Skeletal muscle satellite cell (primary cell): ENCODE measurements around the gene PARVA.
A peak's percentile ranks its signal among the peaks of the same experiment; 100 is the strongest.

Experiments
- H3K27me3 ChIP-seq: 2 replicates; pipeline ENCODE4 v1.7.0; 2013; ENCODE audit warnings: low read length; ENCODE audit not compliant: control insufficient read depth, insufficient read depth
- H3K36me3 ChIP-seq: 2 replicates; pipeline ENCODE4 v1.7.0; 2013; ENCODE audit warnings: mild to moderate bottlenecking, control low read depth, low read length; ENCODE audit not compliant: insufficient read depth
- H3K4me1 ChIP-seq: 2 replicates; pipeline ENCODE4 v1.7.0; 2013; ENCODE audit warnings: low read length; ENCODE audit not compliant: control insufficient read depth, insufficient read depth
- H3K4me2 ChIP-seq: 2 replicates; pipeline ENCODE4 v1.7.0; 2013; ENCODE audit warnings: mild to moderate bottlenecking, low read length
- H3K4me3 ChIP-seq: 2 replicates; pipeline ENCODE4 v1.7.0; 2013; ENCODE audit warnings: low read length
- H3K9ac ChIP-seq: 2 replicates; pipeline ENCODE4 v1.7.0; 2013; ENCODE audit warnings: mild to moderate bottlenecking, low read depth, low read length, moderate library complexity
- H3K9me3 ChIP-seq: replicated peaks from 2 replicates; pipeline ENCODE4 v1.7.0; 2013; ENCODE audit warnings: mild to moderate bottlenecking, control low read depth, low read length

PARVA gene

GRCh38 chr11:12439615-12440014 is 62.2 kb downstream of the PARVA start:
- no peaks in the 10 kb centered on the region for H3K27me3 ChIP-seq
- H3K4me2 ChIP-seq: no peak overlapping the region
- no peak overlapping the region for H3K4me3 ChIP-seq
- H3K9ac ChIP-seq: no peak overlapping the region
- no peaks in the 10 kb centered on the region for H3K9me3 ChIP-seq
- peaks cover 30% of the 10 kb centered on the region for H3K4me1 ChIP-seq
- peaks cover 3% of the 10 kb centered on the region for H3K36me3 ChIP-seq

GRCh38 chr11:12440565-12440964 is 63.2 kb downstream of the PARVA start:
- no peak overlapping the region for H3K4me2 ChIP-seq
- H3K4me1 ChIP-seq: peaks cover 21% of the 10 kb centered on the region
- peaks cover 3% of the 10 kb centered on the region for H3K36me3 ChIP-seq
- no peaks in the 10 kb centered on the region for H3K9me3 ChIP-seq
- H3K9ac ChIP-seq: no peak overlapping the region
- H3K4me3 ChIP-seq: no peak overlapping the region
- H3K27me3 ChIP-seq: no peaks in the 10 kb centered on the region

DNA sequence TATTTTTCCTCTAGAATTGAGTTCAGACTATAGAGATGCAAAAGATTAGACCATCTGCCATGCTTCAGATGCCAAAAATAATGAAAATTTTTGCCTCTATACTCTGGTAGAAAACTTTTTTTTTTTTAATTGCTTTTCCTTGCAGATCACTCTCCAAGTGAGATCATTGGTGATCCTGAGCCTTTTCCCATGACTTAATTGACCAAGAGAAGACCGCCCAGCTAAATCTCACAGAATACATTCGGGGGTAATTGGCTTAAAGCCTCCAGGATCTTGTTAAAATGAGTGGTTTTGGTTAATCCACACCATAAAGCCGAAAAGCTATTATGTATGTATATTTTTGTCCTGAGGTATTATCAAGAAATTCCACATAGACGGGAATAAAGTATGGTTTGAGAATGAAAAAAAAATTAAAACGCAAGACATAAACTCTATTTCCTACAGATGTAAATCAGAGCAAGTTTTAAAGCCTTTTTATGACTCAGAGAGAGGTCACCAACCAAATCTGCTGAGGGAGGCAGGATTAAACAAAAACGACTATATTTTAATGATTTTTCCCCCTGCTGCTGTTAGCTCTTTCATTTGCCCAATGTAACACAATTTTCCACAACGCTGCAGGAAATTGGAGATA is 64.0 kb downstream of the PARVA start:
- Histone ChIP-seq H3K4me1 (peaks cover 20% of the 10 kb centered on the region), H3K4me3 (no peak overlapping the region), H3K27me3 (no peaks in the 10 kb centered on the region), H3K9ac (no peak overlapping the region), H3K36me3 (peaks cover under 1% of the 10 kb centered on the region), H3K9me3 (no peaks in the 10 kb centered on the region), H3K4me2 (peak overlapping the region; percentile 44)

GRCh38 chr11:12444601-12445000 is 67.2 kb downstream of the PARVA start:
- no peak overlapping the region for H3K9ac ChIP-seq
- H3K9me3 ChIP-seq: no peaks in the 10 kb centered on the region
- H3K4me2 ChIP-seq: no peak overlapping the region
- no peak overlapping the region for H3K4me3 ChIP-seq
- H3K4me1 ChIP-seq: peaks cover 32% of the 10 kb centered on the region
- H3K27me3 ChIP-seq: no peaks in the 10 kb centered on the region
- no peaks in the 10 kb centered on the region for H3K36me3 ChIP-seq

DNA sequence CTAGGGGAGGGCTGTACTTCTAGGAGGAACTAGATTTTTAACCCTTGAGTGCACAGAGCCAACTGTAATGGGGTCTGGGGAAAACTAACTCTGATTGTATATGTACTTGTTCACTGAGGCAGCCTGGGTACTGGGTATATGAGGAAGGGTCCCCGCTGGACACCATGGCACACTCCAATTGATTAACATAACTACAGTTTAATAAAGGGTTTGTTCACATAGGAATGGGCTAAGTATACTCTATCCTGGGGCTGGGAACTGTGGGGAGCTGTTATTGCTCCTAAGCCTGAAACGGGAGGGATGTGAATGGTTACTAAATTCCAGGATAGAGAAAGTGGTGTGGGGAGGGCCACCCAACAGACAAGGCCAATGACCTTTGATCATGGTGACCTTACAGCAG is 67.6 kb downstream of the PARVA start:
- H3K27me3 ChIP-seq: no peaks in the 10 kb centered on the region
- H3K4me1 ChIP-seq: peaks cover 36% of the 10 kb centered on the region
- H3K4me2 ChIP-seq: no peak overlapping the region
- H3K4me3 ChIP-seq: no peak overlapping the region
- no peaks in the 10 kb centered on the region for H3K36me3 ChIP-seq
- H3K9ac ChIP-seq: no peak overlapping the region
- H3K9me3 ChIP-seq: no peaks in the 10 kb centered on the region

- Histone ChIP-seq H3K4me3 (no peak overlapping the region), H3K27me3 (no peaks in the 10 kb centered on the region), H3K9ac (no peak overlapping the region), H3K36me3 (no peaks in the 10 kb centered on the region), H3K4me2 (no peak overlapping the region), H3K9me3 (no peaks in the 10 kb centered on the region), H3K4me1 (peaks cover 31% of the 10 kb centered on the region)
Measured at GRCh38 chr11:12446863-12447262, 69.5 kb downstream of the PARVA start.

- peaks cover 25% of the 10 kb centered on the region for H3K4me1 ChIP-seq
- no peak overlapping the region for H3K9ac ChIP-seq
- H3K36me3 ChIP-seq: no peaks in the 10 kb centered on the region
- H3K27me3 ChIP-seq: no peaks in the 10 kb centered on the region
- no peak overlapping the region for H3K4me2 ChIP-seq
- no peaks in the 10 kb centered on the region for H3K9me3 ChIP-seq
- H3K4me3 ChIP-seq: no peak overlapping the region
Measured at GRCh38 chr11:12448131-12448939, 71.0 kb downstream of the PARVA start.

DNA sequence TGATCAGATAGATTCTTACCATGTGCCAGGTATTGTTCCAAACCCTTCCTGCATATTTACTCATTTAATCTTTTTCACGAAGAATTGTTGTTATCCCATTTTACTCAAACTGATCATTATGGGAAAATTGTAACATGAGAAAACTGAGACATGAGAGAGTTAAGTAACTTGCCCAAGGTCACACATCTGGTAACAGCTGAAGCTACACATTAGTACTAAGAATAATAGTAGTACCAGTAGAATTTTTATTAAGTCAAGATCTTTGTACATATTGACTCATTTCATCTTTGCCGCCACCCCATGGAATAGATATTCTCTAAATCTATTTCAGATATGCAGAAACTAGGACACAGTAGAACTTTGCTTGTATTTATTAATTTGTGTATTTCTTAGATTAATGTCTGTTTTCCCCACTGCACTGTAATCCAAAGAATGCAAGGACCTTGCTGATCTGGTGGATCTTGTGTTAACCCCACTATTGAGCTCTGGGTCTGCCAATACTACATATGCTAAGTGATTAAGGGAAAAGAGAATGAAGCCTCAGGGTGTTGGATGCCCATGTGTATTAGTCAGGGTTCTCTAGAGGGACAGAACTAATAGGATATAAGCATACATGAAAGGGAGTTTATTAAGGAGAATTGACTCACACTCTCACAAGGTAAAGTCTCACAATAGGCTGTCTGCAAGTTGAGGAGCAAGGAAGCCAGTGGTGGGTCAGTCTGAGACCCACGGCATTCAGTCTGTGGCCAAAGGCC is 72.8 kb downstream of the PARVA start:
- Histone ChIP-seq H3K9ac (no peak overlapping the region), H3K4me2 (no peak overlapping the region), H3K27me3 (no peaks in the 10 kb centered on the region), H3K4me3 (no peak overlapping the region), H3K4me1 (peaks cover 39% of the 10 kb centered on the region), H3K36me3 (no peaks in the 10 kb centered on the region), H3K9me3 (no peaks in the 10 kb centered on the region)

- Histone ChIP-seq H3K4me3 (no peak overlapping the region), H3K4me2 (no peak overlapping the region), H3K9me3 (no peaks in the 10 kb centered on the region)
Measured at GRCh38 chr11:12451179-12451814, 73.9 kb downstream of the PARVA start.

DNA sequence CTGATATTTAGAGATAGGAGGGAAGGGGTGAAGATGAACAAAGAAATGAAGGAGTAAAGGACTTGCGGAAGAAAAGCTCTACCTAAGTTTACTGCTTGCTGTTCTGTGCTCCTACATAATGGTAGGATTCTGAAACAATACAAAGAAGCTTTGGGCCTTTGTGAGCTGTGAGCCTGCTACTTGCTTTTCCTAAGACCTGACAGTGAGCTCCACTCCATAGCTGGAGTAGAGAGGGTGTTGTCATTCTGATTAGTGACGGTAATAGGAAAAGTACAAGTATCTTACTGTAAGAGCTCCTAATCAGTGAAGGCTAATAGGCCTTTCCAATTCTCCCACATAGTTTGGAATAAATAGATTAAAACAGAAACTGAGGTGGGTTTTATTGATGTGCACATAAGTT is 75.9 kb downstream of the PARVA start:
- Histone ChIP-seq H3K4me2 (no peak overlapping the region), H3K36me3 (no peaks in the 10 kb centered on the region), H3K9ac (no peak overlapping the region), H3K27me3 (no peaks in the 10 kb centered on the region), H3K4me1 (peaks cover 63% of the 10 kb centered on the region), H3K4me3 (no peak overlapping the region), H3K9me3 (no peaks in the 10 kb centered on the region)

More at GRCh38 chr11:12451179-12451814, 73.9 kb downstream of the PARVA start:
- Histone ChIP-seq H3K4me1 (peaks cover 51% of the 10 kb centered on the region), H3K27me3 (no peaks in the 10 kb centered on the region), H3K36me3 (no peaks in the 10 kb centered on the region), H3K9ac (no peak overlapping the region)

DNA sequence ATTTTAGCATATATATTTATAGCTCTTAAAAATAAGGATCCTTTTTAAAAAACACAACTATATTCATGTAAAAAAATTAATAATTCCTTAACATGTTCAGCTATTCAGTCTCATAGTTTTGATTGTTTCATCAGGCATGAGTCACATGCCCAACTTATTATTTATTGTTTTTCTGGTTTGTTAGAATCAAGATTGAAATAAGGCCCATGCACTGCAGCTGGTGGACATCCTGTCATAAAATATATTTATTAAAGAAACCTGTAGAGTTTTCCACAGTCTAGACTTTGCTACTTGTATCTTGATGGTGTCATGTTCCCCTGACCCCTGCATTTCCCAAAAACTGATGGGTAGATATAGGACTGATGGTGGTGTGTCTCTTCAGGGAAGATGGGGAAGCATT is 77.4 kb downstream of the PARVA start:
- Histone ChIP-seq H3K4me2 (peak overlapping the region; percentile 43), H3K9me3 (no peaks in the 10 kb centered on the region), H3K4me3 (no peak overlapping the region), H3K9ac (no peak overlapping the region), H3K4me1 (peaks cover 51% of the 10 kb centered on the region), H3K27me3 (no peaks in the 10 kb centered on the region), H3K36me3 (no peaks in the 10 kb centered on the region)
